Measurements from ENCODE around the gene DAZAP1.
A peak's percentile ranks its signal among the peaks of the same experiment; 100 is the strongest.

The DAZAP1 gene

DNA sequence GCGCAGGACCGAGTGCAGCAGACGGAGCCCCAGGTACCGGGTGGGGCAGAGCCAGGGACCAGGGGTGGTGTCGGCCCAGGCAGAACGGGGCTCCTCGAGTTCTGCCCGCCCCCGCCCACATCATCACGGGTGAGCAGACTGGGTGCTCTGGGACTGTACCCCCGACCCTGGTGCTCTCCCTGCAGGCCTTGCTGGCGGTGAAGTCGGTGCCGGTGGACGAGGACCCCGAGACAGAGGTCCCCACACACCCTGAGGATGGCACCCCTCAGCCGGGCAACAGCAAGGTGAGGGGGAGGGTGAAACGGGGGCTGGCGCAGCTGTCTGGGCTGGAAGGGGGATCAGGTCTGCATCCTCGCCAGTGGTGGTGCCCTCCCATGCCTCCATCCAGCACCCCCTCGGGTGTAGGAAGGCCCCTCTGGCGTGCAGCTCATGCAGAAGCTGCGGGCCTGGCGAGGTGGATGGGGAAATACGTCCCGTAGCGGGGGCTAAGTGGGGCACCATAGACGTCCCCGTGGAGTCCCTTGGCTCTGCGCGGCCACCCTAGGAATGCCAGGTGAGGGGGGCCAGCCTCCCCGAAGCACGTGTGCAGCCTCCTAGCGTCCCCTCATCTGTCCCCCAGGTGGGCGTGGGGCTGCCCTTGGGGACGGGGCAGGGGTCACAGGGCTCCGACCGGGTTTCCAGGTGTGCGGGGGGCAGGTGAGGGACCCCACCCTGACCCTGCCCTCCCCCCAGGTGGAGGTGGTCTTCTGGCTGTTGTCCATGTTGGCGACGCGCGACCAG is 48.9 kb downstream of the DAZAP1 start:
- DNase-seq (ENCODE audit: low read depth in 2 of 2): no peak

DNA sequence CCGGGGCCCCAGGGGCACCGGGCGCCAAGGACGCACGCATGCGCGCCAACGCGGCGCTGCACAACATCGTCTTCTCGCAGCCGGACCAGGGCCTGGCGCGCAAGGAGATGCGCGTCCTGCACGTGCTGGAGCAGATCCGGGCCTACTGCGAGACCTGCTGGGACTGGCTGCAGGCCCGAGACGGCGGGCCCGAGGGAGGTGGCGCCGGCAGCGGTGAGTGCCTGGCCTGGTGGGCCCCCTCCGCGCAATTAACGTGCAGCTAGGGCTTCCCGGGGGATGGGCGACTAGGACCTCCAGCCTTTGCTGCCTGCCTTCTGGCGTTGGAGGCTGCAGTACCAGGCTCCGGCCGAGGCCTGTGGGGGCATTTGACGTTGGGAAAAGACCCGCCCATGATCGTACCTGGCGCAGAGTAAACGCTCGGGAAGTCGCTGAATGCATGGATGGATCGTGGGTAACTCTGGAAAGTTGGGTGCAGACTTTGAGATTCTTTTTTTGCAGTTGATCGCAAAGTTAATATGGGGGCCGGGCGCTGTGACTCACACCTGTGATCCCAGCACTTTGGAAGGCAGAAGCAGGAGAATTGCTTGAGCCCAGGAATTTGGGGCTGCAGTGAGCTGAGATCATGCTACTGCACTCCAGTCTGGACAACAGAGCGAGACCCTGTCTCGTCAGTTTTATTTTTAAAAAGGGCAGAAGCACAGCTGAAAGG is 49.8 kb downstream of the DAZAP1 start:
- DNase-seq (ENCODE audit: low read depth in 2 of 2): no peak

DNA sequence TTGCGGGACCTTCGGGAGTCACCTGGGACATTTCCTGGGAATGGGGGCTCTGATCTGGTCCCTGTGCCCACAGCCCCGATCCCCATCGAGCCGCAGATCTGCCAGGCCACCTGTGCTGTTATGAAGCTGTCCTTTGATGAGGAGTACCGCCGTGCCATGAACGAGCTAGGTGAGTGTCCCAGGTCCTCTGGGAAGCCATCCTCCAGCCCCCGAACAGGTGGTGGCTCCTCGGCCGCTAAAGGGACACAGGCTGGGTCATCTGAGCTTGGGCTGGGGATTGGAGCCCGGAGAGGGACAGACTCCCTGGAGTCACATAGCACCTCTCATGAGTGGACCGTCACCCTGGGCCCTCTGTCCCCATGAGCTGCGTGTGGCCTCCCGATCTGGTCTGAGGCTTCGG is 50.5 kb downstream of the DAZAP1 start:
- DNase-seq (ENCODE audit: low read depth in 2 of 2): no peak

DNA sequence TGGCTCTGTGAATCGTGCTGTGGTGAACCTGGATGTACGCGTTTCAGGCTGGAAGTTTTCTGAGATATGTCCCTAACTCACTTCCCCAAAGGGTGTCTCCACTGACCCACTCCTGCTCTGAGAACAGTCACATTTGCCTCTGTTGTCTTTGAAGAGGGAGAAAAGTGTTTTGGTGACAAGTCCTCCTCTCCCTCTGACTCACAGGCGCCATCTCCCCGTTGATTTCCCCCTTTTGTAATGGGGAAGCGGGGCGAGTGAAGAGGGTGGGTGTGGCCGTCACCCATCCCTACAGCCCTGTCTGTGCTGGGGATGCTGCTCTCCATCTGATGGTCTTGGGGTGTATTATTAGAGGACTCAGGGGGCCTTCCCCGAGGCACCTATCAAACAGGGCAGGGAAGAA is 52.1 kb downstream of the DAZAP1 start:
- DNase-seq (ENCODE audit: low read depth in 2 of 2): no peak

DNA sequence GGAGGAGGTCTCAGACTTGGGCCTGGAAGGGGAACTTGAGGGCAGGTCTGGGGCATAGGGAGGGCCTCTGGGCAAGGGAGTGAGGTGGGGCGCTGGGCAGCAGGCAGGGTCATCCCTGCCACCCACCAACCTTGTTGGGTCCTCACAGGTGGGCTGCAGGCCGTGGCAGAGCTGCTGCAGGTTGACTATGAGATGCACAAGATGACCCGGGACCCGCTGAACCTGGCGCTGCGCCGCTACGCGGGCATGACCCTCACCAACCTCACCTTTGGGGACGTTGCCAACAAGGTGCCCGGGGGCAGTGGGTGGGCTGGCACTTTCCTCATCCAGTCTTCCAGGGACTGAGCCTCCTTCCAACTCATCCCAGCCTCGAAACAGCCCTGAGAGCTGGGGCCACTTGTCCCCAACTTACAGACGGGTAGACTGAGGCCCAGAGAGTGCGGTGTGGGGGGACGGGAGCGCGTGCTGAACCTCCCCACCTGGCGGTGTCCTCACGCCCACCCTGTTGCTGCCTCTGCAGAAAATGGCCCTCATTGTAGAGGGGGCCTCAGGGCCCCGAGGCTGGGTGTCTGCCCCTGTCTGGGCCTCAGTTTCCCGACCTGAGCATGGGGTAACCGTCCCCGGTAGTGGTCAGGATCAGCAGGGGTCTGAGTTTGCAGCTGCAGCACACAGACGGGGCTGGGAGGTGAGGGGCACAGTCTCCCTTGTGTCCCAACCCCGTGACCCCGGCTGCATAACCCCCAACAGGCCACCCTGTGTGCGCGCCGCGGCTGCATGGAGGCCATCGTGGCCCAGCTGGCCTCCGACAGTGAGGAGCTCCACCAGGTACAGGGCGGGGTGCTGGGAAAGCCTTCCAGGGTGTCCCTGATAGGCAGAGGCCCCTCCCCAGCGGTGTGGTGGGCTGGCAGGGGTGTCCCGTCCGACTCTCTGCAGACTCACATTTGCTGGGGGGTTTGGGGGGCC is 52.9 kb downstream of the DAZAP1 start:
- DNase-seq (ENCODE audit: low read depth in 2 of 2): no peak

DNA sequence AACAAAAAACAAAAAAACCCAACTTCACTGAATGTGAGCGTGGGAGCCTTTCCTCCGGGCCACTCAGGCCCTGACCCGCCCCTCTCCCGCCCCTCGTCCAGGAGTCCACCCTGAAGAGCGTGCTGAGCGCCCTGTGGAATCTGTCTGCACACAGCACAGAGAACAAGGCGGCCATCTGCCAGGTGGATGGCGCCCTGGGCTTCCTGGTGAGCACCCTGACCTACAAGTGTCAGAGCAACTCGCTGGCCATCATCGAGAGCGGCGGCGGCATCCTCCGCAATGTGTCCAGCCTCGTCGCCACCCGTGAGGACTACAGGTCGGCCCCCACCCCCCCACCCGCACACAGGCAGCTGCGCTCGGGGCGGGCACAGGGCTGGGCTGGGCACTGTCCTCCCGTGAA is 54.5 kb downstream of the DAZAP1 start:
- DNase-seq (ENCODE audit: low read depth in 2 of 2): no peak

DNA sequence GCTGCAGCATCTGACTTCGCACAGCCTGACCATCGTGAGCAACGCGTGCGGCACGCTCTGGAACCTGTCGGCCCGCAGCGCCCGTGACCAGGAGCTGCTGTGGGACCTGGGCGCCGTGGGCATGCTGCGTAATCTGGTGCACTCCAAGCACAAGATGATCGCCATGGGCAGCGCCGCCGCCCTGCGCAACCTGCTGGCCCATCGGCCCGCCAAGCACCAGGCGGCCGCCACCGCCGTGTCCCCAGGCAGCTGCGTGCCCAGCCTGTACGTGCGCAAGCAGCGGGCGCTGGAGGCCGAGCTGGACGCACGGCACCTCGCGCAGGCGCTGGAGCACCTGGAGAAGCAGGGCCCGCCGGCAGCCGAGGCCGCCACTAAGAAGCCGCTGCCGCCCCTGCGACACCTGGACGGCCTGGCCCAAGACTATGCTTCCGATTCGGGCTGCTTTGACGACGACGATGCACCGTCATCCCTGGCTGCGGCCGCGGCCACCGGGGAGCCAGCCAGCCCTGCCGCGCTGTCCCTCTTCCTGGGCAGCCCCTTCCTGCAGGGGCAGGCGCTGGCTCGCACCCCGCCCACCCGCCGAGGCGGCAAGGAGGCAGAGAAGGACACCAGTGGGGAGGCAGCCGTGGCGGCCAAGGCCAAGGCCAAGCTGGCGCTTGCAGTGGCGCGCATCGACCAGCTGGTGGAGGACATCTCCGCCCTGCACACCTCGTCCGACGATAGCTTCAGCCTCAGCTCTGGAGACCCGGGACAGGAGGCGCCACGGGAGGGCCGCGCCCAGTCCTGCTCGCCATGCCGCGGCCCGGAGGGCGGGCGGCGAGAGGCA is 58.0 kb downstream of the DAZAP1 start:
- no peak for DNase-seq (ENCODE audit: low read depth in 2 of 2)

DNA sequence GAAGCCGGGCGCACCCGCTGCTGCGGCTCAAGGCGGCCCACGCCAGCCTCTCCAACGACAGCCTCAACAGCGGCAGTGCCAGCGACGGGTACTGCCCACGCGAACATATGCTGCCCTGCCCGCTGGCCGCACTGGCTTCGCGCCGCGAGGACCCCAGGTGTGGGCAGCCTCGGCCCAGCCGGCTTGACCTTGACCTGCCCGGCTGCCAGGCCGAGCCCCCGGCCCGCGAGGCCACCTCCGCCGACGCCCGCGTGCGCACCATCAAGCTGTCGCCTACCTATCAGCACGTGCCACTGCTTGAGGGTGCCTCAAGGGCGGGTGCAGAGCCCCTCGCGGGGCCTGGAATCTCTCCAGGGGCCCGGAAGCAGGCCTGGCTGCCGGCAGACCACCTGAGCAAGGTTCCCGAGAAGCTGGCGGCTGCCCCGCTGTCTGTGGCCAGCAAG is 58.7 kb downstream of the DAZAP1 start:
- DNase-seq (ENCODE audit: low read depth in 2 of 2): no peak

DNA sequence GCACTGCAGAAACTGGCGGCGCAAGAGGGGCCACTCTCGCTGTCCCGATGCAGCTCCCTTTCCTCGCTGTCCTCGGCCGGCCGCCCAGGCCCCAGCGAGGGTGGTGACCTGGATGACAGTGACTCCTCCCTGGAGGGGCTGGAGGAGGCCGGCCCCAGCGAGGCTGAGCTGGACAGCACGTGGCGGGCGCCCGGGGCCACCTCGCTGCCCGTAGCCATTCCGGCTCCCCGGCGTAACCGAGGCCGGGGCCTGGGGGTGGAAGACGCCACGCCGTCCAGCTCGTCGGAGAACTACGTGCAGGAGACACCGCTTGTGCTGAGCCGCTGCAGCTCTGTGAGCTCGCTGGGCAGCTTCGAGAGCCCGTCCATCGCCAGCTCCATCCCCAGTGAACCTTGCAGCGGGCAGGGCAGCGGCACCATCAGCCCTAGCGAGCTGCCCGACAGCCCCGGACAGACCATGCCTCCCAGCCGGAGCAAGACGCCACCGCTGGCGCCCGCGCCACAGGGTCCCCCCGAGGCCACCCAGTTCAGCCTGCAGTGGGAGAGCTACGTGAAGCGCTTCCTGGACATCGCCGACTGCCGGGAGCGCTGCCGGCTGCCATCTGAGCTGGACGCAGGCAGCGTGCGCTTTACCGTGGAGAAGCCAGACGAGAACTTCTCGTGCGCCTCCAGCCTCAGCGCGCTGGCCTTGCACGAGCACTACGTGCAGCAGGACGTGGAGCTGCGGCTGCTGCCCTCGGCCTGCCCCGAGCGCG is 59.3 kb downstream of the DAZAP1 start:
- DNase-seq (ENCODE audit: low read depth in 2 of 2): no peak

DNA sequence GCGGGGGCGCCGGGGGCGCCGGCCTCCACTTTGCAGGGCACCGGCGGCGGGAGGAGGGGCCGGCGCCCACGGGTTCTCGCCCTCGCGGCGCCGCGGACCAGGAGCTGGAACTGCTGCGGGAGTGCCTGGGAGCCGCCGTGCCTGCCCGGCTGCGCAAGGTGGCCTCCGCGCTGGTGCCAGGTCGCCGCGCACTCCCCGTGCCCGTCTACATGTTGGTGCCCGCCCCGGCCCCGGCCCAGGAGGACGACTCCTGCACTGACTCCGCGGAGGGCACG is 59.8 kb downstream of the DAZAP1 start:
- no peak for DNase-seq (ENCODE audit: low read depth in 2 of 2)

DNA sequence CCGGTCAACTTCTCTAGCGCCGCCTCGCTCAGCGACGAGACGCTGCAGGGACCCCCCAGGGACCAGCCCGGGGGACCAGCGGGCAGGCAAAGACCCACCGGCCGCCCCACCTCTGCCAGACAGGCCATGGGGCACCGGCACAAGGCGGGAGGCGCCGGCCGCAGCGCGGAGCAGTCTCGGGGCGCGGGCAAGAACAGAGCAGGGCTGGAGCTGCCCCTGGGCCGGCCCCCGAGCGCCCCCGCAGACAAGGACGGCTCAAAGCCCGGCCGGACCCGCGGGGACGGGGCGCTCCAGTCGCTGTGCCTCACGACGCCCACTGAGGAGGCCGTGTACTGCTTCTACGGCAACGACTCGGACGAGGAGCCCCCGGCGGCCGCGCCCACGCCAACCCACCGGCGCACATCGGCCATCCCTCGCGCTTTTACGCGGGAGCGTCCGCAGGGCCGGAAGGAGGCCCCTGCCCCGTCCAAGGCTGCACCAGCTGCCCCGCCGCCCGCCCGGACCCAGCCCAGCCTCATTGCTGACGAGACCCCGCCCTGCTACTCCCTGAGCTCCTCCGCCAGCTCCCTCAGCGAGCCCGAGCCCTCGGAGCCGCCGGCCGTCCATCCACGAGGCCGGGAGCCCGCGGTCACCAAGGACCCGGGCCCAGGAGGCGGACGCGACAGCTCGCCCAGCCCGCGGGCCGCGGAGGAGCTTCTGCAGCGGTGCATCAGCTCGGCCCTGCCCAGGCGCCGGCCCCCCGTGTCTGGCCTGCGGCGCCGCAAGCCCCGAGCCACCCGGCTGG is 60.3 kb downstream of the DAZAP1 start:
- no peak for DNase-seq (ENCODE audit: low read depth in 2 of 2)

DNA sequence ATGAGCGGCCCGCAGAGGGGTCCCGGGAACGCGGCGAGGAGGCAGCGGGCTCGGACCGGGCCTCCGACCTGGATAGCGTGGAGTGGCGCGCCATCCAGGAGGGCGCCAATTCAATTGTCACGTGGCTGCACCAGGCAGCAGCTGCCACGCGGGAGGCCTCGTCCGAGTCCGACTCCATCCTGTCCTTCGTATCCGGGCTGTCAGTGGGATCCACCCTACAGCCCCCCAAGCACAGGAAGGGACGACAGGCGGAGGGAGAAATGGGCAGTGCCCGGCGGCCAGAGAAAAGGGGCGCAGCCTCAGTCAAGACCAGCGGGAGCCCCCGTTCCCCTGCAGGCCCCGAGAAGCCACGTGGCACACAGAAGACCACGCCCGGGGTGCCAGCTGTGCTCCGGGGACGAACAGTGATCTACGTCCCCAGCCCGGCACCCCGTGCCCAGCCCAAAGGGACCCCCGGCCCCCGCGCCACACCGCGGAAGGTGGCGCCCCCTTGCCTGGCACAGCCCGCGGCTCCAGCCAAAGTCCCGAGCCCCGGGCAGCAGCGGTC is 61.0 kb downstream of the DAZAP1 start:
- DNase-seq (ENCODE audit: low read depth in 2 of 2): no peak

DNA sequence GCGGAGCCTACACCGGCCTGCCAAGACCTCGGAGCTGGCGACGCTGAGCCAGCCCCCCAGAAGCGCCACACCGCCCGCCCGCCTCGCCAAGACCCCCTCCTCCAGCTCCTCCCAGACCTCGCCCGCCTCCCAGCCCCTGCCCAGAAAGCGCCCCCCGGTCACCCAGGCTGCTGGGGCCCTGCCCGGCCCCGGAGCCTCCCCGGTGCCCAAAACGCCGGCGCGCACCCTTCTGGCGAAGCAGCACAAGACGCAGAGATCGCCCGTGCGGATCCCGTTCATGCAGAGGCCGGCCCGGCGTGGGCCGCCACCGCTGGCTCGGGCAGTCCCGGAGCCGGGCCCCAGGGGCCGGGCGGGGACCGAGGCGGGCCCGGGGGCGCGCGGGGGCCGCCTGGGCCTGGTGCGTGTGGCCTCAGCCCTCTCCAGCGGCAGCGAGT is 61.5 kb downstream of the DAZAP1 start:
- no peak for DNase-seq (ENCODE audit: low read depth in 2 of 2)

DNA sequence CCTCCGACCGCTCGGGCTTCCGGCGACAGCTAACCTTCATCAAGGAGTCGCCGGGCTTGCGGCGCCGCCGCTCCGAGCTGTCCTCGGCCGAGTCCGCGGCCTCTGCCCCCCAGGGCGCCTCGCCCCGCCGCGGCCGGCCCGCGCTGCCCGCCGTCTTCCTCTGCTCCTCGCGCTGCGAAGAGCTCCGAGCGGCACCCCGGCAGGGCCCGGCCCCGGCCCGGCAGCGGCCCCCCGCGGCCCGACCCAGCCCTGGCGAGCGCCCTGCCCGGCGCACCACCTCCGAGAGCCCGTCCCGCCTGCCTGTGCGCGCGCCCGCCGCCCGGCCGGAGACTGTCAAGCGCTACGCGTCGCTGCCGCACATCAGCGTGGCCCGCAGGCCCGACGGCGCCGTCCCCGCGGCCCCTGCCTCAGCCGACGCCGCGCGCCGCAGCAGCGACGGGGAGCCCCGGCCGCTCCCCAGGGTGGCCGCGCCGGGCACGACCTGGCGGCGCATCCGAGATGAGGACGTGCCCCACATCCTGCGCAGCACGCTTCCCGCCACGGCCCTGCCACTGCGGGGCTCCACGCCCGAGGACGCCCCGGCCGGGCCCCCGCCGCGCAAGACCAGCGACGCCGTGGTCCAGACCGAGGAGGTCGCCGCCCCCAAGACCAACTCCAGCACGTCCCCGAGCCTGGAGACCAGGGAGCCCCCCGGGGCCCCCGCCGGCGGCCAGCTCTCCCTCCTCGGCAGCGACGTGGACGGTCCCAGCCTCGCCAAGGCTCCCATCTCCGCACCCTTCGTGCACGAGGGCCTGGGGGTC is 62.1 kb downstream of the DAZAP1 start:
- no peak for DNase-seq (ENCODE audit: low read depth in 2 of 2)

DNA sequence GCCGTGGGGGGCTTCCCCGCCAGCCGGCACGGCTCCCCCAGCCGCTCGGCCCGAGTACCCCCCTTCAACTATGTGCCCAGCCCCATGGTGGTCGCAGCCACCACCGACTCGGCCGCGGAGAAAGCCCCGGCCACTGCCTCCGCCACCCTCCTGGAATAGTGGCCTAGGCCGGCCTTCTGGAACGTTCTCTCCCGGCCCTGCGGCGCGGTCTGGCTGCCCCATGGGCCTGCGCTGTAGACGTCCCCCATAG is 62.6 kb downstream of the DAZAP1 start:
- DNase-seq (ENCODE audit: low read depth in 2 of 2): no peak

DNA sequence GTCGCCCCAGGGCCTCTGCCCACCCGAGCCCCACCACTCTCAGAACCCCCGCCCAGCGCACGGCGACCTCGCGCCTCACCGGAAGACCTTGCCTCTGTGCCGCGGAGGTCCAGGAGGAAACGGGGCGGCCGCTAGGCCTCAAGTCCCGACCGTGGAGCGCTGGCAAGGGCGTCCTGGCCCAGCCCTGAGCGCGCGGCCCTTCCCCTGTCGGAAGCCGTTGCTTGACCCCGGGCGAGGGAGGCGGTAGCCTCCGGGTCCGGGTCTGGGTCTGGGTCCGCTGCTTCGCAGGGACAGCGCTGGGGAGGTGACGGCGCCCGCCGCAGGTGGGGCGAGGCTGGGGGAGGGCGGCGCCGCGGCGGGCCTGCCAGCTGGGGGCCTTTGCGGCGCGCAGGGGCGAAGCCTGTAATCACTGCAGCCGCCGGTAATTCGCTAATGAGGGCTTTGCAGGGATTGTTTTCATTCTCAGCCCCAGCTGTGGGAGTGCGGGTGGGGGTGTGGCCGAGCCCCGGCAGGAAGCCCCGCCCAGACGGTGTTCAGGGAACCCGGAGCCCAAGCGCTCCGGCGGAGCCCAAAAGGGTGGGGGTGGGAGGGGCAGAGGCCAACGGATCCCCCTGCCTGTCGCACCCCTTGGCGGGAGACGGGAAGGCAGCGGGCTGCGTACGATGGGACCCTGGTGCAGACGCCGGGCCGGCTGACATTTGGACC is 63.1 kb downstream of the DAZAP1 start:
- peak; percentile 39 to 50 for DNase-seq (ENCODE audit: low read depth in 2 of 2)

DNA sequence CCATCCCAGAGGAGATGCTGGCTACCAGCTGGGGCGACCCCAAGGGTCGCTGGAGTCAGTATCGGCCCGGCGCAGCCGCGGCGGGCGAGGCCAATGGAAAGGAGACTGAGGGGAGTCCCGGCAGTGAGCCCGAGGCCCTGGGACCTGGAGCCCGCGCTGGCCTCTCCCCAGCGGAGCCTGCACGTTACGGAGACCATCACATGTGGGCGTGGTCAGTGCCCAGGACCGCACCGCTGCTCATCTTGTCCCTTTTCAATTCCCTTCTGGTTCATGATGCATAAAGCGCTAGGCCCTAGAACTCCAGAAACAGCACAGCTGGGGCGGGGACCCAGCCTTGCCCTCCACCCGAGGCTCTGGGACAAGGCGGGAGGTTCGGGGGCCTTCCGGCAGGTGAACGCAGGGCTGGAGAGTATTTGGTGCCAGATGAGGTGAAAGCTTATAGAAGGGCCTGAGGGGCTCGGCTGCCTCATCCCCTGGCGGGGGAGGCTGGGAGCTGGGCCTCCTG is 63.7 kb downstream of the DAZAP1 start:
- DNase-seq (ENCODE audit: low read depth in 2 of 2): no peak

DNA sequence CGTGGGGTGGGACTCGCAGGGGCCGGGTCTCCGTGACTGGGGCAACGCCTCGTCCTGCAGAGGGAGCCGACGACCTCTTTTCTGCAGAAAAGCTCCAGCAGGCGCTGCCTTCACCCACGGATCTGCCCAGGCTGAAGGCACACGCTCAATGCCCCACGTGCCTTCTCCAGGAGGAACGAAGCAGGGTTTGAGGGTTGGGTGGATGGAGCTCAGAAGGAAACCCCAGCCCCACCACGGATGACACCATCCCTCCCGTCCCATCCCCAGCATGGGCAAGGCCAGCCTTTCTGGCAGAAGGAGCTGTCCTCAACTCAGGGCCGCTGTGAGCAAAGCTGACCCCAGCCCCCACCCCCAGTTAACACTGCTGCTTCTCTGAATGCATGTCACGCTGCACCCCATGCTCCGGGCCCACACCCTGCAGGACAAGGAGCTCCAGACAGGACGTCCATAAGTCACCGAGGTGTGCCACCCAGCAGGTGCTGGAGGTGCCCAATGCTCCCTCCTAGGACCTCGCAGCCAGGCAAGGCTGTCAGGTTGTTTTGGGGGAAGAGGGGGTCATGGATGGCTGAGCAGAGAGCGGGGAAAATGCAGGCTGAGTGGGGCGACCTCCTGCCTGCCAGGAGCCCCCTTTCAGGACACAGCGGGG is 64.3 kb downstream of the DAZAP1 start:
- DNase-seq (ENCODE audit: low read depth in 2 of 2): no peak

Measured in stimulated activated CD4-positive, alpha-beta T cell treated with anti-CD3 and anti-CD28 coated beads, Interleukin-1b, Interleukin-23, amount 100 ng/mL, for 1 hour (primary cell).